SU-DHL-6 (cell line): ENCODE measurements around the gene SLC36A3.

Experiments
- H2AFZ ChIP-seq: fragments of 200-600 bp; sonication (generic); 2 replicates; pipeline ENCODE4 v1.6.1; 2014; ENCODE audit warnings: low read depth, mild to moderate bottlenecking, moderate library complexity, mixed read lengths, antibody characterized with exemption, low read length; ENCODE audit not compliant: severe bottlenecking
- H3F3A ChIP-seq: fragments of 200-600 bp; shearing (Covaris generic); 2 replicates; pipeline ENCODE4 v1.6.0; 2016; ENCODE audit warnings: antibody characterized with exemption, mild to moderate bottlenecking; ENCODE audit not compliant: insufficient read depth
- H3K27ac ChIP-seq: fragments of 200-600 bp; sonication (generic); 2 replicates; pipeline ENCODE4 v1.5.1; 2016; ENCODE audit warnings: low read depth, mild to moderate bottlenecking, low read length, moderate library complexity, mixed read lengths
- H3K27me3 ChIP-seq: fragments of 200-600 bp; sonication (generic), shearing (Covaris generic); 2 replicates; pipeline ENCODE4 v1.6.0; 2014; ENCODE audit warnings: mild to moderate bottlenecking, low read length
- H3K36me3 ChIP-seq: fragments of 200-600 bp; sonication (generic); 2 replicates; pipeline ENCODE4 v1.6.1; 2014; ENCODE audit warnings: mild to moderate bottlenecking, low read length, mixed read lengths
- H3K4me2 ChIP-seq: fragments of 300-600, 200-600 bp; shearing (Covaris generic), sonication (generic); 2 replicates; pipeline ENCODE4 v1.6.0; 2014; ENCODE audit warnings: low read length, low read depth, mild to moderate bottlenecking; ENCODE audit not compliant: poor library complexity, severe bottlenecking
- H3K4me3 ChIP-seq: fragments of 200-600 bp; sonication (generic); 2 replicates; pipeline ENCODE4 v1.5.1; 2014; ENCODE audit warnings: antibody characterized with exemption, low read length, mild to moderate bottlenecking, mixed read lengths; ENCODE audit not compliant: insufficient read depth, poor library complexity, severe bottlenecking
- H3K79me2 ChIP-seq: fragments of 200-600 bp; sonication (generic); 2 replicates; pipeline ENCODE4 v1.6.1; 2014; ENCODE audit warnings: mild to moderate bottlenecking, low read length, moderate library complexity; ENCODE audit not compliant: insufficient read depth
- H3K9ac ChIP-seq: fragments of 200-600 bp; sonication (generic); 2 replicates; pipeline ENCODE4 v1.7.0; 2014; ENCODE audit warnings: mild to moderate bottlenecking, low read length
- H3K9me2 ChIP-seq: fragments of 200-600 bp; sonication (generic); replicated peaks from 2 replicates; pipeline ENCODE4 v1.6.1; 2014; ENCODE audit warnings: low read length; ENCODE audit not compliant: insufficient read depth
- H3K9me3 ChIP-seq: fragments of 200-600 bp; sonication (generic); 2 replicates; pipeline ENCODE4 v1.6.1; 2014; ENCODE audit warnings: low read length, mixed read lengths; ENCODE audit not compliant: insufficient read depth
- H4K20me1 ChIP-seq: fragments of 200-600 bp; sonication (generic); 2 replicates; pipeline ENCODE4 v1.6.1; 2014; ENCODE audit warnings: low read depth, mild to moderate bottlenecking, antibody characterized with exemption, low read length, moderate library complexity, mixed read lengths
- EZH2phosphoT487 ChIP-seq: fragments of 200-600 bp; sonication (generic), shearing (Covaris generic); conservative IDR thresholded peaks from 2 replicates; pipeline ENCODE4 v1.6.1; 2018; ENCODE audit warnings: mild to moderate bottlenecking, antibody characterized with exemption, low read length, moderate library complexity, mixed read lengths
- TF ChIP-seq, protein P1 (sequence below): fragments of 200-600 bp; sonication (generic); IDR thresholded peaks from one replicate; pipeline ENCODE4 v1.5.1; 2017; ENCODE audit warnings: antibody characterized with exemption, mild to moderate bottlenecking, low read length, moderate library complexity; ENCODE audit not compliant: insufficient read depth, poor library complexity, severe bottlenecking

Gene SLC36A3

DNA sequence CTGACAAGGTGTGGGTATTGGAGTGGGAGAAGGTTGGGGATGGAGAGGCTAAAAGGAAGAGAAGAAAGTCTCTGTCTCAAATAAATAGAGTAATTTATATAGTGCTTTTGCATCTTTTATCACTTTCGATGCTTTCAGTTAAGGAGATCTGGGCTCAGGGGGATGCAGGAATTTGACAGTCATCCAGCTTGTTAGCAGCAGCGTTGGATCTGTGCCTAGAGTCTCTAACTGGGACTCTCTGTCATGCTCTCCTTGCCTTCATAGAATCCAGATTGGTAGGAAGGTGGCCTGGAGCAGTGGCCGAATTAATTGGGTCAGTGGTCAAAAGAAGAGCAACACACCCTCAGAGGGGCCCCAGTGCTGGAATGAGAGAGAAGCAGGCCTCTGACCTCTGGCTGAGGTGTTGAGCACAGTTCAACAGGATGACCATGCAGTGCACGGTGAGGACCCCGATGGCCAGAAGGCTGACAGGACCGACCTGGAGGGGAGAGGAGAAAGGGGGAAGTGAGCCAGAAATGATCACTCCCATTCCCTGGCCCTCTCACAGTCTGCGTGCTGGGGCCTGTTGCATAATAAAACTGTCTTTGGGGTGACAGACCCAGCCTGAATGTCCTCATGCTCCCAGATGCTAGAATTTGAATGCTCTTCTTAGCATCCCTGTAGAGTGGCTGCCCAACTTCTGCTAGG is 7.6 kb downstream of the SLC36A3 start:
- Histone ChIP-seq H2AFZ (no peak overlapping the region), H3F3A (no peaks in the 10 kb centered on the region), H4K20me1 (no peaks in the 10 kb centered on the region), H3K27ac (no peak overlapping the region), H3K36me3 (no peaks in the 10 kb centered on the region), H3K9ac (no peak overlapping the region), H3K27me3 (no peaks in the 10 kb centered on the region), H3K9me3 (no peaks in the 10 kb centered on the region), H3K9me2 (no peaks in the 10 kb centered on the region), H3K4me3 (no peak overlapping the region), H3K4me2 (no peak overlapping the region), H3K79me2 (no peaks in the 10 kb centered on the region)
- TF ChIP-seq, protein P1, sequence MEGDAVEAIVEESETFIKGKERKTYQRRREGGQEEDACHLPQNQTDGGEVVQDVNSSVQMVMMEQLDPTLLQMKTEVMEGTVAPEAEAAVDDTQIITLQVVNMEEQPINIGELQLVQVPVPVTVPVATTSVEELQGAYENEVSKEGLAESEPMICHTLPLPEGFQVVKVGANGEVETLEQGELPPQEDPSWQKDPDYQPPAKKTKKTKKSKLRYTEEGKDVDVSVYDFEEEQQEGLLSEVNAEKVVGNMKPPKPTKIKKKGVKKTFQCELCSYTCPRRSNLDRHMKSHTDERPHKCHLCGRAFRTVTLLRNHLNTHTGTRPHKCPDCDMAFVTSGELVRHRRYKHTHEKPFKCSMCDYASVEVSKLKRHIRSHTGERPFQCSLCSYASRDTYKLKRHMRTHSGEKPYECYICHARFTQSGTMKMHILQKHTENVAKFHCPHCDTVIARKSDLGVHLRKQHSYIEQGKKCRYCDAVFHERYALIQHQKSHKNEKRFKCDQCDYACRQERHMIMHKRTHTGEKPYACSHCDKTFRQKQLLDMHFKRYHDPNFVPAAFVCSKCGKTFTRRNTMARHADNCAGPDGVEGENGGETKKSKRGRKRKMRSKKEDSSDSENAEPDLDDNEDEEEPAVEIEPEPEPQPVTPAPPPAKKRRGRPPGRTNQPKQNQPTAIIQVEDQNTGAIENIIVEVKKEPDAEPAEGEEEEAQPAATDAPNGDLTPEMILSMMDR = no peak

DNA sequence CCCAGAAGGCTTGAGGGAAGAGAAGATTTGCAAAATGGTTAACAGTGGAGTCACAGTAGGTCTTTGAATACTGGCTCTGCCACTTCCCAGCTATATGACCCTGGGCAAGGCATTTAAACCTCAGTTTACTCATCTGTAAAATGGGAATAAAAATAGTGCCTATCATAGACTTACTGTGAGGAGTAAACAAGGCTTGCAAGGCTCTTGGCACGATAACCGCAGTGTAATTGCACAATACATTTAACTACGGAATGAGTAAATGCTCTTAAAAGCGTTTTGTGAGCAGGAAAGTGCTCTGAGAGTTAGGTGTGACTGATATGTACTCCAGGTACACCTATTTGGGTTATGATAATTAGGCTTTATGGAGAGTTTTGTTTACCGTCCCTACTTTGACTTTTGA is 8.4 kb downstream of the SLC36A3 start:
- Histone ChIP-seq H3K79me2 (no peaks in the 10 kb centered on the region), H3K9me2 (no peaks in the 10 kb centered on the region), H2AFZ (no peak overlapping the region), H3K4me2 (no peak overlapping the region), H3K27ac (no peak overlapping the region), H3K9ac (no peak overlapping the region), H3K4me3 (no peak overlapping the region), H3K9me3 (no peaks in the 10 kb centered on the region), H3F3A (no peaks in the 10 kb centered on the region), H4K20me1 (no peaks in the 10 kb centered on the region), H3K27me3 (no peaks in the 10 kb centered on the region), H3K36me3 (no peaks in the 10 kb centered on the region)
- TF ChIP-seq EZH2phosphoT487 = no peak
- TF ChIP-seq, protein P1 = no peak

- no peaks in the 10 kb centered on the region for H3K9me2 ChIP-seq
- H3K9ac ChIP-seq = no peak overlapping the region
- H4K20me1 ChIP-seq = no peaks in the 10 kb centered on the region
- no peaks in the 10 kb centered on the region for H3K36me3 ChIP-seq
- H3K4me3 ChIP-seq = no peak overlapping the region
- H3K4me2 ChIP-seq = no peak overlapping the region
- no peak overlapping the region for H3K27ac ChIP-seq
- no peaks in the 10 kb centered on the region for H3K9me3 ChIP-seq
- no peaks in the 10 kb centered on the region for H3F3A ChIP-seq
- H3K27me3 ChIP-seq = no peaks in the 10 kb centered on the region
- no peaks in the 10 kb centered on the region for H3K79me2 ChIP-seq
- no peak overlapping the region for H2AFZ ChIP-seq
- TF ChIP-seq EZH2phosphoT487 = no peak
- TF ChIP-seq, protein P1 = no peak
These were observed 9.9 kb downstream of the SLC36A3 start for GRCh38 chr5:151293624-151294023.
